Stimulated activated CD4-positive, alpha-beta T cell treated with anti-CD3 and anti-CD28 coated beads, Interleukin-2, amount 100 ng/mL, for 48 hours (primary cell): ENCODE results near the gene ZNF8.
"Not testable (repeated sequence)": the region's sequence is repeated elsewhere in the genome, so short reads cannot be mapped to it uniquely, and the experiment has no call there.

Source experiments
- DNase-seq, 2 donors: peaks; one replicate each; pipeline ENCODE4 v3.0.0-alpha.2; 2020

Gene ZNF8

DNA sequence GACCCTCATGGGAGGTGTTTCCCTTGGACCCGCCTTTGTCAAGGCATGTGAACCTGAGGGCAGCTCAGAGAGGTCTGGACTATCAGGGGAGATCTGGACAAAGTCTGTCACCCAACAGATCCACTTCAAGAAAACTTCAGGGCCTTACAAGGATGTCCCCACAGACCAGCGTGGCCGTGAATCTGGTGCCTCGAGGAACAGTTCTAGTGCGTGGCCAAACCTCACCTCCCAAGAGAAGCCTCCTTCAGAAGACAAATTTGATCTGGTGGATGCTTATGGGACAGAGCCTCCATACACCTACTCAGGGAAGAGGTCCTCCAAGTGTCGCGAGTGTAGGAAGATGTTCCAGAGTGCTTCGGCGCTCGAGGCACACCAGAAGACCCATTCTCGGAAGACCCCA lies 59.6 kb downstream of the ZNF8 start:
- no peak for DNase-seq

- no peak for DNase-seq
Observed at GRCh38 chr19:58338825-58339558, 60.2 kb downstream of the ZNF8 start.

DNA sequence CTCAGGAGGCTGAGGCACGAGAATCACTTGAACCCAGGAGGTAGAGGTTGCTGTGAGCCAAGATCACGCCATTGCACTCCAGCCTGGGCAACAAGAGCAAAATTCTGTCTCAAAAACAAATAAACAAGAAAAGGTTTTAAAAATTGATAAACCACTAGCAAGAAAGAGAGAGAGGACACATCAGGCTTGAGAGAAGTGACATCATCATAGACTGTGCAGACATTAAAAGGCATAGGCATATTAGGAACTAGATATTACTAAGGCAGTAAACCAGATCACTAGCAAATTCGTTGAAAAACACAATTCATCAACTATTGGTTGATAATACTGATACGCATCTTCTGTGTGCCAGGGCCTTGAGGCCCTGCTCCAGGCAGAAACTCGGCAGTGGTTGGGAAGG lies 66.8 kb downstream of the ZNF8 start:
- DNase-seq: no peak

DNA sequence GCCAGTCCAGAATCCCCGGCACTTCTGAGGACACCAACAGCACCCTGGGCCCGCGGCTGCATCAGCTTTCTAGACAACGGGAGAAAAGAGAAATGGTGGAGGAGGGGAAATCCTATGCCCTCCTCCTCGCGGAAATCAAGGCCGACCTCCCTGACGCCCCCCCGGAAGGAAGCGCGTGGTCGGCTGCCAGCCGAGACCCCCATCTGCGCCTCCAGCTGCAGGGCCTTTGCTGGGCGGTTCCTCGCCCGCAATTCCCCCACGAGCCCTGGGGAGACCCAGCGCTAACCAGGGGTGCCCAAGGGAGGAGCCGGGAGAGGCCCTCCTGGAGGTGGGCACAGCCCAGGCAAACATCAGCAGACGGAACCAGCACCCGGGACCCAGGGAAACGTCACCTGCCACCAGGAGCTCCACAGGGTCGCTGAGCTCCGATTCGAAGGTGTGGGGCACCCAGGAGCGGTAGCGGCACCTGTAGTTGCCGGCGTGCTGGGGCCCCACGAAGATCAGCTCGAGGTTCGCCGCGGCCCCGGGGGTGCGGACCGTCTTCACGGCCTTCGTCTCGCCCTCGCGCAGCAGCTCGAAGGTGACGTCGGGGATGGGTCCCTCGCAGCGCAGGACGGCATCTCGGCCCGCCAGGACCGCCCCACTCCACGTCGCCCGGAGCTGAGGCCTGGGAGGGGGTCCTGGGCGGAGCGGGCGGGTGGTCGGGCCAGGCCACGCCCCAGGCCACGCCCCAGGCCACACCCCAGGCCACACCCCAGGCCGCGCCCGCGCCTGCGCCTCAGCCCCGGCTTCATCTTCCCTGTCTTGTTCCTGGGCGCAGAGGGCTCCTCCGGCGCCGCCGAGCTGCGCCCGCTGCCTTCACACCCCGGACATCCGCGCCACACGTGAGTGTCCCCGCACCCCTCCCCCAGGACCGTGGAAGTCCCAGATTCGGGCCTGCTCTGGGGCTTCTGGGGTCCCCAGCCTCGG lies 68.5 kb downstream of the ZNF8 start:
- DNase-seq: peak; percentile 50 to 68

DNA sequence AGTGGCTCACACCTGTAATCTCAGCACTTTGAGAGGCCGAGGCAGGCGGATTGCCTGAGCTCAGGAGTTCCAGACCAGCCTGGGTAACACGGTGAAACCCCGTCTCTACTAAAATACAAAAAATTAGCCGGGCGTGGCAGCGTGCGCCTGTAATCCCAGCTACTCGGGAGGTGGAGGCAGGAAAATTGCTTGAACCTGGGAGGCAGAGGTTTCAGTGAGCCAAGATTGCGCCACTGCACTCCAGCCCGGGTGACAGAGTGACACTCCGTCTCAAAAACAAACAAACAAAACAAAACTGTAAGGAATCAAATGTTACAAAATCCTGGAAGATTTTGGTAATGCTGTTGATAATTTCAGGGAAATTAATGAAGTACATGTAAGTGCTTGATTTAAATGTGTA lies 69.3 kb downstream of the ZNF8 start:
- not testable (repeated sequence) for DNase-seq

- no peak for DNase-seq
Observed at GRCh38 chr19:58349590-58349989, 70.8 kb downstream of the ZNF8 start.

- DNase-seq: no peak
Observed at GRCh38 chr19:58350001-58350861, 71.5 kb downstream of the ZNF8 start.

GRCh38 chr19:58350871-58351557 lies 72.3 kb downstream of the ZNF8 start:
- no peak for DNase-seq

GRCh38 chr19:58351558-58351878 lies 72.8 kb downstream of the ZNF8 start:
- no peak for DNase-seq

- no peak for DNase-seq
Observed at GRCh38 chr19:58351990-58352755, 73.4 kb downstream of the ZNF8 start.
